Pancreas (tissue), 10 donors: ENCODE data around the gene NKD2. TPM values are rescaled to one million over a fixed set of nuclear protein-coding genes. Genes with fewer than 3 reads are reported as not detected.

Source experiments
- ATAC-seq, 4 donors: fragments of 200-7000 bp; cut with Tn5 transposase; one replicate each; pipeline versions ENCODE4 v1.8.0 to v1.9.1; 2020; ENCODE audit warnings: mild to moderate bottlenecking in 4 of 4, moderate library complexity in 4 of 4
- DNase-seq, 6 donors: peaks; one replicate each; pipeline ENCODE4 v3.0.0-alpha.2; 2020
- FAIRE-seq: peaks from 2 replicates; lab custom pipeline; 2012; peaks lifted over from hg19 to GRCh38; lab: Jason Lieb, UNC
- H3K27ac ChIP-seq, 4 donors: fragments of 200-600 bp; sonication (generic); 1 replicate in 3 of 4; 2 replicates in 1 of 4; pipeline versions ENCODE4 v1.5.0 to v1.8.0; 2020
- H3K27me3 ChIP-seq, 4 donors: fragments of 200-600 bp; one replicate each; pipeline ENCODE4 v1.8.0; 2021
- H3K36me3 ChIP-seq, 3 donors: fragments of 200-600 bp; sonication (generic) in 1 of 3; one replicate each; pipeline versions ENCODE4 v1.5.0 to v1.8.0; 2020 to 2021
- H3K4me1 ChIP-seq, 3 donors: fragments of 200-600 bp; one replicate each; pipeline ENCODE4 v1.8.0; 2021
- H3K4me3 ChIP-seq, 4 donors: fragments of 200-600 bp; sonication (generic) in 2 of 4; one replicate each; pipeline versions ENCODE4 v1.5.0 to v1.8.0; 2020 to 2021
- H3K9me3 ChIP-seq, 4 donors: fragments of 200-600 bp; one replicate each; pipeline ENCODE4 v1.8.0; 2021
- CTCF ChIP-seq, 4 donors: fragments of 200-600 bp; sonication (generic) in 3 of 4; IDR thresholded peaks; one replicate each; pipeline versions ENCODE4 v1.5.0 to v1.8.0; 2021; ENCODE audit warnings: antibody characterized with exemption in 4 of 4
- WGBS, 2 donors: extraction: QIAGEN DNeasy Blood & Tissue Kit; methylation state at CpG; one replicate each; pipeline ENCODE4 v1.1.7; 2013; 5-methylcytosine and 5-hydroxymethylcytosine counted together
- intact Hi-C, 3 donors: fragments of 100-400 bp; cut with DNase I; formaldehyde crosslinking; loops; one replicate each; pipeline versions ENCODE4 v1.11.1 to v1.14.2; 2022
- polyA plus RNA-seq, 2 donors: library from polyadenylated mRNA; stranded (reverse); fragments of 200-250 nt; gene quantifications; one replicate each; pipeline ENCODE4 v1.2.3, GENCODE V29; 2013
- total RNA-seq, 6 donors: library from RNA; stranded (reverse); fragmentation: NEBNext Ultra II Directional in 4 of 6; extraction: Animal tissue kit (Norgen Biotek cat#: 25700) in 4 of 6; gene quantifications; one replicate each; pipeline versions ENCODE4 v1.2.1 to v1.2.4, GENCODE V29; 2021 to 2023
- donor health status: healthy with polysubstance abuse.
- donor health status: DM: no; HTN: no; CAD: no; lungs with moderate emphysema.
- donor health status: DM: no; HTN: no; CAD: no.
- donor health status: control.
- donor health status: control.
- donor health status: Bipolar disorder and iron deficiency.
- donor health status: DM: yes; HTN: yes; CAD: no.
- donor health status: DM: no; HTN: no; CAD: no.
- donor health status: DM: no; HTN: no; CAD: no.
- donor health status: DM: yes; HTN: yes; CAD: no.

The NKD2 gene
- total and polyA plus RNA-seq, 8 donors, result 1.8 to 18.6 (median 4.3) TPM

- no peak for ATAC-seq
- intact Hi-C loops, result no loop called here
- H3K36me3 ChIP-seq, result peaks cover 0 to 28% (median 4%) of the 10 kb centered on the region in 3 donors
- H3K9me3 ChIP-seq, result no peaks in the 10 kb centered on the region
- FAIRE-seq, result no peak
- no peaks in the 10 kb centered on the region for H3K27me3 ChIP-seq
- DNase-seq, result peak in 2 of 6 donors; percentile 18 to 39
- TF ChIP-seq CTCF (IDR thresholded peaks at IDR 0.05), result no peak
- H3K4me3 ChIP-seq, result no peak overlapping the region
- H3K27ac ChIP-seq, result no peak overlapping the region
- 92% methylated on average over 16 of the region's 16 CpGs for WGBS, 2 donors
- H3K4me1 ChIP-seq, result no peaks in the 10 kb centered on the region
These were observed 42.7 kb downstream of the NKD2 start for GRCh38 chr5:1051366-1051720.

DNA sequence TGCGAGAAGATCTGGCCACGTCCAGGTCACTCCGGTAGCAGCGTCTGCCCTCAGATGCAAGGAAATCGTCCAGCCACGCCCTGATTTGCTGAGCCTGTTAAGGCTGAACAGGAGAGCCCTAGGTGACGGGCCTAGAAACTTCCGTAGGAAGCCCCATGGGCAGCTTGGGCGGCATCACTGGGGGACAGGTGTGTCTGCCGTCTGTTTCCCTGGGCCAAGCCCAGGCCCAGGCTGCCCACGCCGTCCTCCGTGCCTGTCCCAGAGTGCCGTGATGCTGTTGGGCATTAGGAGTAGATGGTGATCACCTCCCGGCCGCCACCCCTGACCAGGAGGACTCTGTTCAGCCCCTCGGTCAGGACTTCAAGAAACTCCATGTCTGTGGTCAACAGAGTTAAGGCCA, 43.5 kb downstream of the NKD2 start:
- FAIRE-seq (no peak), ATAC-seq (no peak), DNase-seq (peak in 2 of 6 donors; percentile 18 to 65)
- TF ChIP-seq CTCF (IDR thresholded peaks at IDR 0.05), result no peak
- no peak overlapping the region for H3K4me3 ChIP-seq
- H3K27me3 ChIP-seq, result no peaks in the 10 kb centered on the region
- H3K27ac ChIP-seq, result no peak overlapping the region
- 89 to 93% methylated on average over 17 of the region's 17 CpGs for WGBS, 2 donors
- peaks cover 0 to 36% (median 10%) of the 10 kb centered on the region in 3 donors for H3K36me3 ChIP-seq
- H3K9me3 ChIP-seq, result no peaks in the 10 kb centered on the region
- intact Hi-C loops, result no loop called here
- H3K4me1 ChIP-seq, result no peaks in the 10 kb centered on the region

DNA sequence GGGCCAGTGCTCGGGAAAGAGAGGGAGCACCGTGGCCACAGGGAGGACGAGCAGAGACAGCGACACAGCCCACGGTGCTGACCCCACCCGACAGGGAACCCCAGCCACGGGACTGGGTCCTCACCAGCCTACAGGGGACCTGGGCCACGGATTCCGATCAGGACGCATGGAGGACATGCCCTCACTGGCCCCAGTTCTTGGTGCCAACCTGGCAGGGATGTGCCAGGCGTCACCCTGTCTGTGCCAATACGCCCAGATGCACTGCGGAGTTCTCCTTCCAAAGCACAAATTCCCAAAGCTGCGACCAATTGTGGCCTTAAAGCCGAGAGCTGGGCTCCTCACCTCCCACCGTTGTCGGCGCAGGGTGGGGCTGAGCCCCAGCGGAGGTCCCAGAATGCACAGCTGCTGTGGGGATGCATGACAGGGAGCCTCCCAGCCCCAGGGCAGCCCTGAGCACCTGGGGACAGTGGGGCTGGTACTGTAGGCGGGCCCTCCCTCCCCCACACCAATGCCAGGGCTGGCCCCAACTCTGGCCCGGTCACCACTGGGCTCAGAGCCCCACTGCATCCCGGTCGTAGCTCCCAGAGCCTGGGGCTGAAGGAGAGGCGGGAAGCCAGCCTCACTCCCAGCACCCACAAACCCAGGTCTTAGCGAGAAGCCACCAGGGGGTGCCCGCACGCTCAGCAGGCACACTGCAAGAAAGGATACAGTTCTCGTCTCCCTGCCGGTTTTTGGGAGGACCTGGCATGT, 44.2 kb downstream of the NKD2 start:
- WGBS, 2 donors, result 92 to 95% methylated on average over 28 to 29 of the region's 29 CpGs
- Histone ChIP-seq H3K4me3 (no peak overlapping the region), H3K27ac (no peak overlapping the region), H3K27me3 (no peaks in the 10 kb centered on the region), H3K9me3 (no peaks in the 10 kb centered on the region), H3K4me1 (no peaks in the 10 kb centered on the region), H3K36me3 (peaks cover 0 to 43% (median 12%) of the 10 kb centered on the region in 3 donors)
- ATAC-seq (no peak), DNase-seq (peak in 2 of 6 donors; percentile 21 to 69), FAIRE-seq (no peak)
- intact Hi-C loops, result no loop called here
- no peak for TF ChIP-seq CTCF (IDR thresholded peaks at IDR 0.05)

DNA sequence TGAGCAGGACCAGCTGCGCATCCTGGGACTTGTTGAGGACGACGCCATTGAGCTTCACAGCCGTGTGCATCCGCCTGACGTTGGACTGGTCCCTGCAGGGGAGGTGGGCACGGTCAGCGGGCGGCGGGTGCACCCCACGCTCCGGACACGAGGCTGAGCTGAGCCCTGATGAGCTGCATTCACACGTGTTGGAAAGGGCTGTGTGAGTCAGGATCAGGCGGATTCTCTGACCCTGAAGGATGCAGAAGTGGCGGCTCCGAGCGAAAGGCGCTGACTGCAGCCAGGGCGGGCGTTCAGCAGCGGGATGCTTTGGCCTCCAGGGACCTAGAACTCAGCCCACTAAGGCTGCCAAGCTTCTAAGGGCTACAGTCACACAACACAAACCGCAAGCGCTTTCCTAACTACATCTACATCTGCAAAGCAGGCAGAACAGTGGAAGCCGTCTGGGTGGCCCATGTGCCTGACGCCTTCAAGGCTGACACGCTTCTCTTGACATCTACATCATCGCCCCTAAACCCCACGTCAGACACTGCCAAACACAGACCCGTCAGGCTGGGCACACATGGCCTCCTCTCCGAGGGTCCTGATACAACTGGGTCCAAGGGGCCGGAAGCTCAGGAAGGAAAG, 44.9 kb downstream of the NKD2 start:
- ATAC-seq, result peak in 2 of 4 donors; percentile 3 to 17
- TF ChIP-seq CTCF (IDR thresholded peaks at IDR 0.05), result no peak
- intact Hi-C loops, result no loop called here
- FAIRE-seq, result no peak
- WGBS, 2 donors, result 91 to 96% methylated on average over 29 to 32 of the region's 32 CpGs
- H3K4me1 ChIP-seq, result no peaks in the 10 kb centered on the region
- peak in 1 of 6 donors; percentile 31 for DNase-seq
- no peak overlapping the region for H3K27ac ChIP-seq
- H3K4me3 ChIP-seq, result no peak overlapping the region
- no peaks in the 10 kb centered on the region for H3K27me3 ChIP-seq
- H3K36me3 ChIP-seq, result peaks cover 0 to 48% (median 12%) of the 10 kb centered on the region in 3 donors
- no peaks in the 10 kb centered on the region for H3K9me3 ChIP-seq
